HEK293 (cell line): ENCODE measurements around the gene SERPINE2.

Experiments
- CTCF ChIA-PET: fragments of 350-600 bp; formaldehyde crosslinking; extraction: SDS; loops from one replicate; lab custom pipeline; 2021; ENCODE audit warnings: antibody characterized with exemption; lab: Yijun Ruan, JAX
- POLR2A ChIA-PET: fragments of 300-600 bp; formaldehyde crosslinking; extraction: SDS; loops from one replicate; lab custom pipeline; 2020; ENCODE audit warnings: antibody characterized with exemption, inconsistent platforms; lab: Yijun Ruan, JAX
- H3K27ac ChIP-seq: fragments of 200-500 bp; sonication (Bioruptor generic); 2 replicates; pipeline ENCODE4 v1.5.1; 2014; ENCODE audit warnings: low read depth, low read length, control low read depth, inconsistent platforms; ENCODE audit errors: extremely low read depth
- H3K36me3 ChIP-seq, 2 experiments: fragments of 200-500 bp in 1 of 2; sonication (Bioruptor generic) in 1 of 2; 1 replicate in 1 of 2; 2 replicates in 1 of 2; pipeline ENCODE4 v1.5.1; 2014 to 2017; ENCODE audit warnings: inconsistent platforms in 2 of 2, low read length in 2 of 2; ENCODE audit not compliant: control insufficient read depth in 2 of 2, insufficient read depth in 1 of 2
- H3K4me1 ChIP-seq: fragments of 200-500 bp; sonication (Bioruptor generic); 2 replicates; pipeline ENCODE4 v1.5.1; 2014; ENCODE audit warnings: mild to moderate bottlenecking, low read length, inconsistent platforms; ENCODE audit not compliant: control insufficient read depth, insufficient read depth
- H3K4me3 ChIP-seq: 2 replicates; pipeline ENCODE4 v1.5.1; 2011; ENCODE audit warnings: low read depth, mild to moderate bottlenecking, control low read depth, low read length, moderate library complexity
- H3K9me3 ChIP-seq: fragments of 200-500 bp; sonication (Bioruptor generic); 2 replicates; pipeline ENCODE4 v1.5.1; 2014; ENCODE audit warnings: low read depth, low read length, inconsistent platforms; ENCODE audit not compliant: control insufficient read depth, insufficient read depth
- IKZF3 ChIP-seq: fragments of 450-650 bp; IDR thresholded peaks from 2 replicates; pipeline ENCODE4 v1.5.0; 2018; ENCODE audit warnings: missing biosample characterization, mild to moderate bottlenecking, missing genetic modification characterization, moderate library complexity
- KLF7 ChIP-seq: fragments of 450-650 bp; formaldehyde crosslinking; IDR thresholded peaks from 2 replicates; pipeline ENCODE4 v1.5.1; 2016; ENCODE audit warnings: missing biosample characterization, missing genetic modification characterization, borderline replicate concordance
- KLF9 ChIP-seq: fragments of 450-650 bp; formaldehyde crosslinking; IDR thresholded peaks from 2 replicates; pipeline ENCODE4 v1.5.1; 2016; ENCODE audit warnings: missing biosample characterization, missing genetic modification characterization, low read depth
- PRDM4 ChIP-seq: fragments of 450-650 bp; formaldehyde crosslinking; IDR thresholded peaks from 2 replicates; pipeline ENCODE4 v1.5.1; 2017; ENCODE audit warnings: missing biosample characterization, missing genetic modification characterization
- ZBTB11 ChIP-seq: fragments of 450-650 bp; formaldehyde crosslinking; conservative IDR thresholded peaks from 2 replicates; pipeline ENCODE4 v1.5.1; 2016; ENCODE audit warnings: low read depth, missing biosample characterization, missing genetic modification characterization
- ZBTB17 ChIP-seq: fragments of 450-650 bp; formaldehyde crosslinking; IDR thresholded peaks from 2 replicates; pipeline ENCODE4 v1.5.1; 2016; ENCODE audit warnings: missing biosample characterization, missing genetic modification characterization
- ZBTB26 ChIP-seq: fragments of 450-650 bp; formaldehyde crosslinking; optimal IDR thresholded peaks from 2 replicates; pipeline ENCODE3; 2016; ENCODE audit warnings: missing biosample characterization, mild to moderate bottlenecking, missing genetic modification characterization
- ZBTB6 ChIP-seq: fragments of 450-650 bp; formaldehyde crosslinking; IDR thresholded peaks from 2 replicates; pipeline ENCODE4 v1.5.1; 2017; ENCODE audit warnings: missing biosample characterization, missing genetic modification characterization
- ZBTB7A ChIP-seq: fragments of 450-650 bp; formaldehyde crosslinking; IDR thresholded peaks from 2 replicates; pipeline ENCODE4 v1.5.1; 2016; ENCODE audit warnings: low read depth, missing biosample characterization, missing genetic modification characterization
- ZNF10 ChIP-seq: fragments of 450-650 bp; formaldehyde crosslinking; IDR thresholded peaks from 2 replicates; pipeline ENCODE4 v1.5.1; 2017; ENCODE audit warnings: missing biosample characterization, missing genetic modification characterization
- ZNF16 ChIP-seq: fragments of 450-650 bp; formaldehyde crosslinking; IDR thresholded peaks from 2 replicates; pipeline ENCODE4 v1.5.1; 2016; ENCODE audit warnings: low read depth, missing biosample characterization, missing genetic modification characterization
- ZNF221 ChIP-seq: fragments of 450-650 bp; formaldehyde crosslinking; IDR thresholded peaks from 2 replicates; pipeline ENCODE4 v1.5.1; 2017; ENCODE audit warnings: missing biosample characterization, missing genetic modification characterization, borderline replicate concordance
- ZNF266 ChIP-seq: fragments of 450-650 bp; formaldehyde crosslinking; IDR thresholded peaks from 2 replicates; pipeline ENCODE4 v1.5.1; 2016; ENCODE audit warnings: missing biosample characterization, missing genetic modification characterization, low read depth
- ZNF366 ChIP-seq: fragments of 450-650 bp; formaldehyde crosslinking; conservative IDR thresholded peaks from 2 replicates; pipeline ENCODE4 v1.5.1; 2016; ENCODE audit warnings: missing biosample characterization, missing genetic modification characterization
- ZNF473 ChIP-seq: fragments of 450-650 bp; formaldehyde crosslinking; IDR thresholded peaks from 2 replicates; pipeline ENCODE4 v1.5.1; 2017; ENCODE audit warnings: missing biosample characterization, missing genetic modification characterization
- ZNF488 ChIP-seq: fragments of 450-650 bp; formaldehyde crosslinking; IDR thresholded peaks from 2 replicates; pipeline ENCODE4 v1.5.1; 2016; ENCODE audit warnings: missing biosample characterization, missing genetic modification characterization
- ZNF501 ChIP-seq: fragments of 450-650 bp; formaldehyde crosslinking; IDR thresholded peaks from 2 replicates; pipeline ENCODE4 v1.5.1; 2016; ENCODE audit warnings: missing biosample characterization, missing genetic modification characterization
- ZNF529 ChIP-seq: fragments of 450-650 bp; formaldehyde crosslinking; IDR thresholded peaks from 2 replicates; pipeline ENCODE4 v1.5.1; 2017; ENCODE audit warnings: missing genetic modification characterization, missing biosample characterization; ENCODE audit not compliant: insufficient replicate concordance
- ZNF544 ChIP-seq: fragments of 450-650 bp; formaldehyde crosslinking; IDR thresholded peaks from 2 replicates; pipeline ENCODE4 v1.5.0; 2017; ENCODE audit warnings: missing biosample characterization, missing genetic modification characterization
- ZNF626 ChIP-seq: fragments of 450-650 bp; sonication (Bioruptor Pico); formaldehyde crosslinking; IDR thresholded peaks from 2 replicates; pipeline ENCODE4 v1.5.1; 2018; ENCODE audit warnings: missing biosample characterization, missing genetic modification characterization, inconsistent platforms
- ZNF792 ChIP-seq: fragments of 450-650 bp; formaldehyde crosslinking; IDR thresholded peaks from 2 replicates; pipeline ENCODE4 v1.5.1; 2016; ENCODE audit warnings: missing biosample characterization, missing genetic modification characterization

Gene SERPINE2

GRCh38 chr2:224072541-224073188 lies 33.6 kb upstream of the SERPINE2 start:
- Histone ChIP-seq H3K4me3 (no peak overlapping the region), H3K4me1 (no peaks in the 10 kb centered on the region), H3K36me3 (no peaks in the 10 kb centered on the region), H3K27ac (no peak overlapping the region), H3K9me3 (no peaks in the 10 kb centered on the region)
- TF ChIP-seq IKZF3 = no peak
- TF ChIP-seq ZNF366 (tag by site-specific recombination) = no peak
- 0 out of 2 replicates have a peak, but pooled peaks have one; percentile 55 for TF ChIP-seq ZBTB17
- no peak for TF ChIP-seq ZNF10
- ChIA-PET POLR2A (no interaction called here), CTCF (interaction anchor here (0.9 kb wide), 1 partner anchor 79 kb away, joined by 3 read pairs; no protein-coding TSS in a partner anchor)

GRCh38 chr2:224069172-224069571 lies 30.1 kb upstream of the SERPINE2 start:
- POLR2A ChIA-PET = no interaction called here
- Histone ChIP-seq H3K4me3 (no peak overlapping the region), H3K27ac (no peak overlapping the region), H3K4me1 (no peaks in the 10 kb centered on the region), H3K36me3 (no peaks in the 10 kb centered on the region)
- TF ChIP-seq ZBTB11 (tag by site-specific recombination) (no peak), ZNF501 (tag by site-specific recombination) (no peak), ZNF488 (tag by site-specific recombination) (no peak), ZNF16 (no peak), ZNF266 (no peak), ZBTB7A (no peak), ZBTB6 (tag by site-specific recombination) (no peak), IKZF3 (no peak), ZNF626 (tag by site-specific recombination) (no peak), ZNF221 (tag by site-specific recombination) (no peak), PRDM4 (tag by site-specific recombination) (no peak), ZNF529 (tag by site-specific recombination) (no peak), KLF7 (tag by site-specific recombination) (no peak), ZNF473 (no peak), ZNF792 (no peak), ZBTB26 (tag by site-specific recombination) (no peak), KLF9 (tag by site-specific recombination) (no peak), ZNF544 (tag by site-specific recombination) (no peak)
- TF ChIP-seq, all 188 proteins: peak for 0
- H3K9me3 ChIP-seq = no peaks in the 10 kb centered on the region
- CTCF ChIA-PET = interaction anchor here (0.6 kb wide), 1 partner anchor 115 kb away, joined by 3 read pairs; no protein-coding TSS in a partner anchor
